Smooth muscle cell (in vitro differentiated cells): Measurements from ENCODE around the gene TARP. TPM values are rescaled to one million over a fixed set of nuclear protein-coding genes. Genes with fewer than 3 reads are reported as not detected.

Source experiments
- DNase-seq: peaks from one replicate; lab custom pipeline; 2025; ENCODE audit not compliant: unreplicated experiment; lab: John Stamatoyannopoulos, UW
- H2AFZ ChIP-seq: fragments of 200-600 bp; sonication (generic); 2 replicates; pipeline ENCODE4 v1.6.0; 2016; ENCODE audit warnings: antibody characterized with exemption, low read depth, mild to moderate bottlenecking
- H3F3A ChIP-seq: fragments of 200-600 bp; sonication (generic); 2 replicates; pipeline ENCODE4 v1.6.0; 2017; ENCODE audit warnings: antibody characterized with exemption, low read depth
- H3K27ac ChIP-seq: fragments of 200-600 bp; sonication (generic); 2 replicates; pipeline ENCODE4 v1.5.1; 2016; ENCODE audit warnings: low read depth, mild to moderate bottlenecking
- H3K27me3 ChIP-seq: fragments of 200-600 bp; sonication (generic); 2 replicates; pipeline ENCODE4 v1.6.1; 2016; ENCODE audit warnings: low read depth, mild to moderate bottlenecking
- H3K36me3 ChIP-seq: fragments of 200-600 bp; sonication (generic); 2 replicates; pipeline ENCODE4 v1.5.1; 2016; ENCODE audit warnings: low read depth
- H3K4me1 ChIP-seq: fragments of 200-600 bp; sonication (generic); 2 replicates; pipeline ENCODE4 v1.5.1; 2016; ENCODE audit warnings: low read depth
- H3K4me2 ChIP-seq: fragments of 200-600 bp; sonication (generic); 2 replicates; pipeline ENCODE4 v1.6.0; 2016; ENCODE audit warnings: mild to moderate bottlenecking
- H3K4me3 ChIP-seq: fragments of 200-600 bp; sonication (generic); 2 replicates; pipeline ENCODE4 v1.5.1; 2016; ENCODE audit warnings: mild to moderate bottlenecking
- H3K79me2 ChIP-seq: fragments of 200-600 bp; sonication (generic); 2 replicates; pipeline ENCODE4 v1.6.0; 2016; ENCODE audit warnings: low read depth, mild to moderate bottlenecking
- H3K9ac ChIP-seq: fragments of 200-600 bp; sonication (generic); 2 replicates; pipeline ENCODE4 v1.6.0; 2016; ENCODE audit warnings: low read depth
- H3K9me3 ChIP-seq: fragments of 200-600 bp; sonication (generic); replicated peaks from 2 replicates; pipeline ENCODE4 v1.5.1; 2016; ENCODE audit warnings: low read depth
- H4K20me1 ChIP-seq: fragments of 200-600 bp; sonication (generic); 2 replicates; pipeline ENCODE4 v1.6.0; 2016; ENCODE audit warnings: low read depth
- WGBS: methylation state at CpG from one replicate; pipeline ENCODE4 v1.1.7; 2016; ENCODE audit warnings: low lambda C conversion rate; 5-methylcytosine and 5-hydroxymethylcytosine counted together
- polyA plus RNA-seq: library from polyadenylated mRNA; unstranded; fragments of >200 nt; fragmentation: Nextera tagmentation; extraction: Ambion mirVana; gene quantifications from 2 replicates; pipeline ENCODE4 v1.2.1, GENCODE V29; 2016
- small RNA-seq: library from RNA; depleted of rRNA; stranded (forward); fragments of <200 nt; gene quantifications from one replicate; pipeline ENCODE3, GENCODE V24; 2014
- total RNA-seq: library from RNA; depleted of rRNA; stranded (reverse); fragments of >200 nt; gene quantifications from 2 replicates; pipeline ENCODE4 v1.2.3, GENCODE V29; 2014
- TF ChIP-seq, protein P1 (sequence below): fragments of 200-600 bp; sonication (generic); IDR thresholded peaks from 2 replicates; pipeline ENCODE4 v1.5.1; 2017; ENCODE audit warnings: borderline replicate concordance, mild to moderate bottlenecking, antibody characterized with exemption; ENCODE audit not compliant: insufficient read depth, poor library complexity, severe bottlenecking

TARP gene

DNA sequence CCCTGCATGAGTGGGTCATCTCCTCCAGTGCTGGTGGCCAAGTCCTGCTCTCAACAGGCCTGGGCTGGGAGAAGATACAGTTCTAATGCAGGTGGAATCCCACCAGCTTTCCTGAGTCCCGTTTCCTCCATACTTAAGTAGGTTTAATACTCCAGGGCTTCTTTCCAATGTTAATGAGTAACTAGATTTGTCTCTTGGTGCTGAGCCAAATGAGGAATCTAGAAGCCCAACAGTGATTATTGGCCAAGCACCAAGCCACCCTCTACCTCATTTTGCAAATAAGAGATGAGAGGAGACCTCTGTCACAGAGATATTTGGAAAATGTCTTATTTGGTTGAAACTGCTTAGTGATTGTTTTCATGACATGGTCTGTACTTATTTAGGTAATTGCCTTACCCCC is 58.3 kb downstream of the TARP start:
- no peaks in the 10 kb centered on the region for H3K79me2 ChIP-seq
- peaks cover 11% of the 10 kb centered on the region for H3F3A ChIP-seq
- DNase-seq: no peak
- TF ChIP-seq, protein P1, sequence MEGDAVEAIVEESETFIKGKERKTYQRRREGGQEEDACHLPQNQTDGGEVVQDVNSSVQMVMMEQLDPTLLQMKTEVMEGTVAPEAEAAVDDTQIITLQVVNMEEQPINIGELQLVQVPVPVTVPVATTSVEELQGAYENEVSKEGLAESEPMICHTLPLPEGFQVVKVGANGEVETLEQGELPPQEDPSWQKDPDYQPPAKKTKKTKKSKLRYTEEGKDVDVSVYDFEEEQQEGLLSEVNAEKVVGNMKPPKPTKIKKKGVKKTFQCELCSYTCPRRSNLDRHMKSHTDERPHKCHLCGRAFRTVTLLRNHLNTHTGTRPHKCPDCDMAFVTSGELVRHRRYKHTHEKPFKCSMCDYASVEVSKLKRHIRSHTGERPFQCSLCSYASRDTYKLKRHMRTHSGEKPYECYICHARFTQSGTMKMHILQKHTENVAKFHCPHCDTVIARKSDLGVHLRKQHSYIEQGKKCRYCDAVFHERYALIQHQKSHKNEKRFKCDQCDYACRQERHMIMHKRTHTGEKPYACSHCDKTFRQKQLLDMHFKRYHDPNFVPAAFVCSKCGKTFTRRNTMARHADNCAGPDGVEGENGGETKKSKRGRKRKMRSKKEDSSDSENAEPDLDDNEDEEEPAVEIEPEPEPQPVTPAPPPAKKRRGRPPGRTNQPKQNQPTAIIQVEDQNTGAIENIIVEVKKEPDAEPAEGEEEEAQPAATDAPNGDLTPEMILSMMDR: no peak
- no peak overlapping the region for H3K27ac ChIP-seq
- H3K36me3 ChIP-seq: peaks cover 7% of the 10 kb centered on the region
- no peak overlapping the region for H3K9ac ChIP-seq
- H3K4me1 ChIP-seq: no peaks in the 10 kb centered on the region
- H3K9me3 ChIP-seq: no peaks in the 10 kb centered on the region
- no peaks in the 10 kb centered on the region for H3K27me3 ChIP-seq
- peaks cover 49% of the 10 kb centered on the region for H4K20me1 ChIP-seq
- WGBS: 85% methylated on average over 1 of the region's 1 CpG
- no peak overlapping the region for H3K4me2 ChIP-seq
- no peak overlapping the region for H2AFZ ChIP-seq
- no peak overlapping the region for H3K4me3 ChIP-seq

- Histone ChIP-seq H3K9me3 (no peaks in the 10 kb centered on the region), H3K36me3 (no peaks in the 10 kb centered on the region), H3K4me2 (no peak overlapping the region), H3K9ac (no peak overlapping the region), H3K27ac (no peak overlapping the region), H2AFZ (no peak overlapping the region), H3K27me3 (no peaks in the 10 kb centered on the region), H3K4me3 (no peak overlapping the region), H3K4me1 (no peaks in the 10 kb centered on the region), H3K79me2 (peaks cover 12% of the 10 kb centered on the region), H4K20me1 (peaks cover 79% of the 10 kb centered on the region), H3F3A (peaks cover 11% of the 10 kb centered on the region)
- WGBS: 86% methylated on average over 3 of the region's 3 CpGs
- DNase-seq: no peak
- TF ChIP-seq, protein P1: no peak
Measured at GRCh38 chr7:38211940-38212339, 61.5 kb downstream of the TARP start.

DNA sequence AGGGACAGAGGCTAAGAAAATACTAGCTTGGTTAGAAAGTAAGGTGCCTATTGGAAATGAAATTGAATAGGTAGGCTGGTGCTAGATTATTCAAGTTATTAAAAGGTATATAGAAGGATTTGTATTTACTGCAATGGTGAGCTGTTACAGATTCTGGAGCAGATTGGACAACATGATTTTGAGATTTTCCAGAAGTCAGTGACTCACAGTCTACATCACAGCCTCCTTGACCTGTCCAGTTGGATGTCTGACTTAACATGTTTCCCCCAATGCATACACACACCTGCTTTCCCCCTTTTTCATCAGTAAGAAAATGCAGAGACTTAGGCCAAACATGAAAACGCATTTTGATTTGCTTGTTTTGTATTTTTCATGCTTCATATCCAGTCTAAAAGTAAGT is 62.0 kb downstream of the TARP start:
- Histone ChIP-seq H3K27ac (no peak overlapping the region), H3K9me3 (no peaks in the 10 kb centered on the region), H4K20me1 (peaks cover 82% of the 10 kb centered on the region), H3K27me3 (no peaks in the 10 kb centered on the region), H2AFZ (no peak overlapping the region), H3F3A (peaks cover 8% of the 10 kb centered on the region), H3K79me2 (peaks cover 12% of the 10 kb centered on the region), H3K4me3 (no peak overlapping the region), H3K4me1 (no peaks in the 10 kb centered on the region), H3K9ac (no peak overlapping the region), H3K36me3 (no peaks in the 10 kb centered on the region), H3K4me2 (no peak overlapping the region)
- DNase-seq: no peak
- TF ChIP-seq, protein P1: no peak
- 97% methylated on average over 1 of the region's 1 CpG for WGBS

Small RNA genes lying within 50 kb of the gene (small RNA-seq; reads per million reads assigned to genes)
- gene TRGJ1 (not detected), gene TRGJ2 (not detected), gene TRGJP (not detected), gene TRGJP1 (not detected), gene TRGJP2 (not detected), gene TRGVA (not detected)

Other genes starting within 250 kb of the TARP start
- gene STARD3NL, start 95.4 kb downstream of the TARP start, total RNA-seq: 62.5 and 96.8 TPM in 2 replicates
- gene STARD3NL, start 95.4 kb downstream of the TARP start, polyA plus RNA-seq: 69.9 and 81.6 TPM in 2 replicates